HepG2 (cell line): ENCODE data around the gene DHX32. TPM values are rescaled to one million over a fixed set of nuclear protein-coding genes. Genes with fewer than 3 reads are reported as not detected.

ENCODE experiments used
- EHMT2 ChIP-seq: fragments of 200-600 bp; sonication (generic); IDR thresholded peaks from 2 replicates; pipeline ENCODE4 v1.7.0; 2017; ENCODE audit warnings: antibody characterized with exemption, low read depth, low read length, borderline replicate concordance
- FUBP1 ChIP-seq: sonication (generic); formaldehyde crosslinking; IDR thresholded peaks from 2 replicates; pipeline ENCODE4 v1.5.1; 2020; ENCODE audit warnings: missing genetic modification reagents, mild to moderate bottlenecking, borderline replicate concordance
- GLI4 ChIP-seq: sonication (generic); formaldehyde crosslinking; IDR thresholded peaks from 2 replicates; pipeline ENCODE4 v1.5.1; 2020; ENCODE audit warnings: missing genetic modification reagents, mild to moderate bottlenecking, moderate library complexity, borderline replicate concordance
- HDAC1 ChIP-seq: sonication (generic); formaldehyde crosslinking; IDR thresholded peaks from 2 replicates; pipeline ENCODE4 v1.5.1; 2020; ENCODE audit warnings: mild to moderate bottlenecking, missing genetic modification reagents
- HDAC6 ChIP-seq: fragments of 200-600 bp; sonication (generic); IDR thresholded peaks from 2 replicates; pipeline ENCODE4 v1.7.0; 2017; ENCODE audit warnings: mild to moderate bottlenecking, antibody characterized with exemption, low read length, low read depth
- HNF4G ChIP-seq, 2 experiments: sonication (generic) in 1 of 2; formaldehyde crosslinking in 1 of 2; IDR thresholded peaks; 2 replicates each; pipeline versions ENCODE4 v1.4.0 to v1.6.1; 2011 to 2020; ENCODE audit warnings: borderline replicate concordance in 2 of 2, low read depth in 2 of 2, mild to moderate bottlenecking in 2 of 2, low read length in 1 of 2, missing genetic modification reagents in 1 of 2, moderate library complexity in 1 of 2
- NCOA1 ChIP-seq: sonication (generic); formaldehyde crosslinking; IDR thresholded peaks from 2 replicates; pipeline ENCODE4 v1.9.0; 2021; ENCODE audit warnings: missing genetic modification reagents
- NR1H2 ChIP-seq: sonication (generic); formaldehyde crosslinking; IDR thresholded peaks from 2 replicates; pipeline ENCODE4 v1.8.1; 2022; ENCODE audit warnings: low read depth, missing genetic modification reagents, borderline replicate concordance
- PHF21A ChIP-seq: sonication (generic); formaldehyde crosslinking; IDR thresholded peaks from 2 replicates; pipeline ENCODE4 v1.5.0; 2020; ENCODE audit warnings: mild to moderate bottlenecking, missing genetic modification reagents
- RCOR2 ChIP-seq: IDR thresholded peaks from 2 replicates; pipeline ENCODE4 v1.6.1; 2016; ENCODE audit warnings: missing biosample characterization, missing genetic modification reagents
- RFX5 ChIP-seq: IDR thresholded peaks from 2 replicates; pipeline ENCODE4 v1.6.1; 2011; ENCODE audit warnings: low read depth, low read length, improper control_type of control experiment
- SOX13 ChIP-seq, 3 experiments: fragments of 450-650 bp in 1 of 3; sonication (generic) in 1 of 3; formaldehyde crosslinking in 1 of 3; IDR thresholded peaks in 2 of 3; conservative IDR thresholded peaks in 1 of 3; 2 replicates each; pipeline versions ENCODE4 v1.5.0 to v1.6.1; 2016 to 2020; ENCODE audit warnings: antibody characterized with exemption in 1 of 3, mild to moderate bottlenecking in 1 of 3, missing compliant biosample characterization in 1 of 3, missing genetic modification reagents in 1 of 3, moderate library complexity in 1 of 3
- UBTF ChIP-seq: sonication (generic); formaldehyde crosslinking; IDR thresholded peaks from 2 replicates; pipeline ENCODE4 v1.4.0; 2020; ENCODE audit warnings: mild to moderate bottlenecking, missing genetic modification reagents
- YEATS4 ChIP-seq: sonication (generic); formaldehyde crosslinking; IDR thresholded peaks from 2 replicates; pipeline ENCODE4 v1.4.0; 2020; ENCODE audit warnings: missing genetic modification reagents, borderline replicate concordance
- ZBTB20 ChIP-seq: sonication (generic); formaldehyde crosslinking; IDR thresholded peaks from 2 replicates; pipeline ENCODE4 v1.8.1; 2023; ENCODE audit warnings: missing genetic modification reagents, low read depth, mild to moderate bottlenecking, borderline replicate concordance
- ZFX ChIP-seq: sonication (generic); formaldehyde crosslinking; IDR thresholded peaks from 2 replicates; pipeline ENCODE4 v1.4.0; 2020; ENCODE audit warnings: mild to moderate bottlenecking, low read depth, missing genetic modification reagents, moderate library complexity
- ZNF180 ChIP-seq: sonication (generic); formaldehyde crosslinking; IDR thresholded peaks from 2 replicates; pipeline ENCODE4 v1.4.0; 2020; ENCODE audit warnings: low read depth, missing genetic modification reagents, borderline replicate concordance
- ZNF780A ChIP-seq: sonication (generic); formaldehyde crosslinking; IDR thresholded peaks from 2 replicates; pipeline ENCODE4 v1.8.0; 2022; ENCODE audit warnings: mild to moderate bottlenecking, missing genetic modification reagents, moderate library complexity
- ZSCAN9 ChIP-seq: IDR thresholded peaks from 2 replicates; pipeline ENCODE4 v1.6.1; 2016; ENCODE audit warnings: borderline replicate concordance
- polyA plus RNA-seq, 8 experiments: library from polyadenylated mRNA; depleted of rRNA in 3 of 8; stranded (reverse) in 7 of 8; unstranded in 1 of 8; fragments of >200 nt; fragmentation: Illumina TruSeq in 4 of 8; extraction: Trizol in 4 of 8; gene quantifications; 2 replicates each; pipeline versions ENCODE4 v1.2.1 to v1.2.3, GENCODE V29; 2011 to 2016; ENCODE audit warnings: low read depth in 4 of 8, missing spikeins in 1 of 8, mixed read lengths in 1 of 8; ENCODE audit not compliant: insufficient read depth in 1 of 8
- total RNA-seq, 5 experiments: library from RNA; depleted of rRNA; stranded (reverse); fragments of >200 nt; fragmentation: Illumina TruSeq; extraction: Trizol; gene quantifications; 2 replicates each; pipeline ENCODE4 v1.2.3, GENCODE V29; 2016; ENCODE audit warnings: low read depth in 1 of 5
- TF ChIP-seq, protein P1 (sequence below): sonication (generic); formaldehyde crosslinking; IDR thresholded peaks from 2 replicates; pipeline ENCODE4 v1.5.1; 2020; ENCODE audit warnings: missing genetic modification reagents, mild to moderate bottlenecking, borderline replicate concordance

The DHX32 gene
- total and polyA plus RNA-seq, 2 of the 13 experiments (the other 11 are each of a cell fraction or from before 2014, with no cell fraction given), result 15.5 to 16.5 TPM

- TF ChIP-seq ZNF180 (CRISPR knock-in tag) (no peak), NR1H2 (CRISPR knock-in tag) (no peak), ZNF780A (CRISPR knock-in tag) (no peak), HDAC1 (CRISPR knock-in tag) (peak; percentile 78), YEATS4 (peak; percentile 81), RCOR2 (CRISPR knock-in tag) (no peak), ZBTB20 (CRISPR knock-in tag) (no peak; the same call in 1 of the 2 replicates), HNF4G (IDR thresholded peaks at IDR 0.05; ENCODE audit: borderline replicate concordance, low read depth, low read length) (0 out of 2 replicates have a peak, but pooled peaks have one; percentile 17), HNF4G (CRISPR knock-in tag; IDR thresholded peaks at IDR 0.05; ENCODE audit: borderline replicate concordance, low read depth) (0 out of 2 replicates have a peak, but pooled peaks have one; percentile 31), PHF21A (no peak; the same call in 1 of the 2 replicates), ZSCAN9 (no peak; the same call in 1 of the 2 replicates), HDAC6 (no peak), SOX13 (IDR thresholded peaks at IDR 0.05) (no peak), SOX13 (CRISPR knock-in tag; conservative IDR thresholded peaks at IDR 0.05 in 1 of 2, IDR thresholded peaks at IDR 0.05 in 1 of 2) (no peak), ZFX (CRISPR knock-in tag) (peak; percentile 91), NCOA1 (CRISPR knock-in tag) (no peak), GLI4 (CRISPR knock-in tag) (no peak; the same call in 1 of the 2 replicates), FUBP1 (CRISPR knock-in tag) (no peak), UBTF (CRISPR knock-in tag) (peak; percentile 93), EHMT2 (no peak), RFX5 (no peak)
- TF ChIP-seq, protein P1, sequence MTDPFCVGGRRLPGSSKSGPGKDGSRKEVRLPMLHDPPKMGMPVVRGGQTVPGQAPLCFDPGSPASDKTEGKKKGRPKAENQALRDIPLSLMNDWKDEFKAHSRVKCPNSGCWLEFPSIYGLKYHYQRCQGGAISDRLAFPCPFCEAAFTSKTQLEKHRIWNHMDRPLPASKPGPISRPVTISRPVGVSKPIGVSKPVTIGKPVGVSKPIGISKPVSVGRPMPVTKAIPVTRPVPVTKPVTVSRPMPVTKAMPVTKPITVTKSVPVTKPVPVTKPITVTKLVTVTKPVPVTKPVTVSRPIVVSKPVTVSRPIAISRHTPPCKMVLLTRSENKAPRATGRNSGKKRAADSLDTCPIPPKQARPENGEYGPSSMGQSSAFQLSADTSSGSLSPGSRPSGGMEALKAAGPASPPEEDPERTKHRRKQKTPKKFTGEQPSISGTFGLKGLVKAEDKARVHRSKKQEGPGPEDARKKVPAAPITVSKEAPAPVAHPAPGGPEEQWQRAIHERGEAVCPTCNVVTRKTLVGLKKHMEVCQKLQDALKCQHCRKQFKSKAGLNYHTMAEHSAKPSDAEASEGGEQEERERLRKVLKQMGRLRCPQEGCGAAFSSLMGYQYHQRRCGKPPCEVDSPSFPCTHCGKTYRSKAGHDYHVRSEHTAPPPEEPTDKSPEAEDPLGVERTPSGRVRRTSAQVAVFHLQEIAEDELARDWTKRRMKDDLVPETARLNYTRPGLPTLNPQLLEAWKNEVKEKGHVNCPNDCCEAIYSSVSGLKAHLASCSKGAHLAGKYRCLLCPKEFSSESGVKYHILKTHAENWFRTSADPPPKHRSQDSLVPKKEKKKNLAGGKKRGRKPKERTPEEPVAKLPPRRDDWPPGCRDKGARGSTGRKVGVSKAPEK, result no peak
These were observed 58.0 kb downstream of the DHX32 start, which contains the start of the genes BCCIP and UROS (continued) for GRCh38 chr10:125822878-125823662.
